ENCODE measurements around the gene FBXO33. TPM values are rescaled to one million over a fixed set of nuclear protein-coding genes. Genes with fewer than 3 reads are reported as not detected.

The FBXO33 gene
- total RNA-seq, 3 donors from 2014 or later = 8.6 to 9.9 (median 9.6) TPM

- H3K4me1 ChIP-seq (ENCODE audit: low read depth) = no peaks in the 10 kb centered on the region
- DNase-seq (no peak), ATAC-seq (no peak)
- no peak for TF ChIP-seq CTCF (IDR thresholded peaks at IDR 0.05)
- no peaks in the 10 kb centered on the region for H3K9me3 ChIP-seq
- no peaks in the 10 kb centered on the region for H3K36me3 ChIP-seq (ENCODE audit: low read depth)
- H3K4me3 ChIP-seq = no peak overlapping the region
- intact Hi-C loops (cut with DNase I, micrococcal nuclease) = no loop called here
These were observed 36.5 kb downstream of the FBXO33 start for GRCh38 chr14:39395555-39396254.

- TF ChIP-seq CTCF (IDR thresholded peaks at IDR 0.05) = no peak
- DNase-seq = no peak
- Histone ChIP-seq H3K4me1 (ENCODE audit: low read depth) (no peaks in the 10 kb centered on the region), H3K4me3 (no peak overlapping the region), H3K9me3 (no peaks in the 10 kb centered on the region), H3K36me3 (ENCODE audit: low read depth) (no peaks in the 10 kb centered on the region)
- ATAC-seq = no peak
- intact Hi-C loops (cut with DNase I, micrococcal nuclease) = no loop called here
These were observed 38.9 kb downstream of the FBXO33 start for GRCh38 chr14:39393289-39393688.

- ATAC-seq (no peak), DNase-seq (no peak)
- H3K4me3 ChIP-seq = no peak overlapping the region
- H3K4me1 ChIP-seq (ENCODE audit: low read depth) = no peaks in the 10 kb centered on the region
- no peaks in the 10 kb centered on the region for H3K9me3 ChIP-seq
- H3K36me3 ChIP-seq (ENCODE audit: low read depth) = no peaks in the 10 kb centered on the region
- no peak for TF ChIP-seq CTCF (IDR thresholded peaks at IDR 0.05)
- intact Hi-C loops (cut with DNase I, micrococcal nuclease) = no loop called here
These were observed 48.1 kb downstream of the FBXO33 start for GRCh38 chr14:39384177-39384576.

GRCh38 chr14:39383741-39384140 lies 48.5 kb downstream of the FBXO33 start:
- H3K4me1 ChIP-seq (ENCODE audit: low read depth) = no peaks in the 10 kb centered on the region
- no peak overlapping the region for H3K4me3 ChIP-seq
- H3K36me3 ChIP-seq (ENCODE audit: low read depth) = no peaks in the 10 kb centered on the region
- DNase-seq (no peak), ATAC-seq (no peak)
- intact Hi-C loops (cut with DNase I, micrococcal nuclease) = no loop called here
- H3K9me3 ChIP-seq = no peaks in the 10 kb centered on the region
- TF ChIP-seq CTCF (IDR thresholded peaks at IDR 0.05) = no peak

- ATAC-seq = no peak
- intact Hi-C loops (cut with DNase I, micrococcal nuclease) = no loop called here
- TF ChIP-seq CTCF (IDR thresholded peaks at IDR 0.05) = no peak
These were observed 49.1 kb downstream of the FBXO33 start for GRCh38 chr14:39383026-39383660.

More at GRCh38 chr14:39383026-39383660, 49.1 kb downstream of the FBXO33 start:
- Histone ChIP-seq H3K4me1 (ENCODE audit: low read depth) (no peaks in the 10 kb centered on the region), H3K4me3 (no peak overlapping the region), H3K36me3 (ENCODE audit: low read depth) (no peaks in the 10 kb centered on the region), H3K9me3 (no peaks in the 10 kb centered on the region)
- no peak for DNase-seq
